GM19351 (cell line): ENCODE results near the gene HELZ2.

Experiments used
- ATAC-seq: cut with Tn5 transposase; IDR thresholded peaks from one replicate; pipeline ENCODE4 v1.9.1; 2021; ENCODE audit warnings: mild to moderate bottlenecking, moderate library complexity; ENCODE audit not compliant: unreplicated experiment

HELZ2 gene

GRCh38 chr20:63540417-63541186 is 33.4 kb downstream of the HELZ2 start:
- no peak for ATAC-seq

GRCh38 chr20:63539441-63540370 is 34.3 kb downstream of the HELZ2 start:
- ATAC-seq: no peak

GRCh38 chr20:63539092-63539430 is 35.0 kb downstream of the HELZ2 start:
- no peak for ATAC-seq

GRCh38 chr20:63538204-63539091 is 35.6 kb downstream of the HELZ2 start:
- ATAC-seq: no peak

- peak; percentile 76 for ATAC-seq
Measured at GRCh38 chr20:63537525-63538203, 36.4 kb downstream of the HELZ2 start.

GRCh38 chr20:63536997-63537524 is 37.0 kb downstream of the HELZ2 start, which contains the start of gene PTK6:
PTK6 (minus strand) TSS chr20:63537376; CDS start chr20:63537314, 62 bp downstream.
- peak; percentile 34 for ATAC-seq

GRCh38 chr20:63536241-63536977 is 37.6 kb downstream of the HELZ2 start:
- no peak for ATAC-seq

GRCh38 chr20:63534831-63535651 is 39.0 kb downstream of the HELZ2 start:
- ATAC-seq: no peak

GRCh38 chr20:63534427-63534830 is 39.6 kb downstream of the HELZ2 start:
- ATAC-seq: no peak

GRCh38 chr20:63533871-63534393 is 40.1 kb downstream of the HELZ2 start:
- no peak for ATAC-seq

GRCh38 chr20:63533388-63533787 is 40.7 kb downstream of the HELZ2 start:
- ATAC-seq: no peak

- no peak for ATAC-seq
Measured at GRCh38 chr20:63532449-63532971, 41.5 kb downstream of the HELZ2 start.

GRCh38 chr20:63531686-63532448 is 42.2 kb downstream of the HELZ2 start:
- ATAC-seq: no peak

- ATAC-seq: no peak
Measured at GRCh38 chr20:63530788-63531160, 43.3 kb downstream of the HELZ2 start.

GRCh38 chr20:63529861-63530787 is 43.9 kb downstream of the HELZ2 start:
- no peak for ATAC-seq

GRCh38 chr20:63529180-63529860 is 44.7 kb downstream of the HELZ2 start:
- no peak for ATAC-seq
